ENCODE results near the gene KRT14.

Gene KRT14

GRCh38 chr17:41575336-41575735 is 11.4 kb downstream of the KRT14 start:
- DNase-seq, result no peak

GRCh38 chr17:41571561-41572434 is 14.9 kb downstream of the KRT14 start, which contains the start of gene KRT9:
TSS of gene KRT9 (minus strand) at chr17:41572059. CDS start at chr17:41571992, 67 bp downstream.
- no peak for DNase-seq

GRCh38 chr17:41567317-41567716 is 19.4 kb downstream of the KRT14 start:
- no peak for DNase-seq

GRCh38 chr17:41565338-41565737 is 21.4 kb downstream of the KRT14 start:
- no peak for DNase-seq

- DNase-seq, result no peak
Observed at GRCh38 chr17:41563607-41564170, 23.0 kb downstream of the KRT14 start.

- DNase-seq, result no peak
Observed at GRCh38 chr17:41561554-41561953, 25.1 kb downstream of the KRT14 start.

GRCh38 chr17:41559548-41559947 is 27.1 kb downstream of the KRT14 start:
- no peak for DNase-seq

- DNase-seq, result no peak
Observed at GRCh38 chr17:41556931-41557330, 29.8 kb downstream of the KRT14 start.

GRCh38 chr17:41556306-41556705 is 30.4 kb downstream of the KRT14 start:
- no peak for DNase-seq

GRCh38 chr17:41555105-41555887 is 31.4 kb downstream of the KRT14 start:
- DNase-seq, result no peak

- DNase-seq, result no peak
Observed at GRCh38 chr17:41553987-41554680, 32.6 kb downstream of the KRT14 start.

- DNase-seq, result no peak
Observed at GRCh38 chr17:41553176-41553575, 33.5 kb downstream of the KRT14 start.

- DNase-seq, result no peak
Observed at GRCh38 chr17:41552455-41552854, 34.2 kb downstream of the KRT14 start.

- DNase-seq, result no peak
Observed at GRCh38 chr17:41551365-41551764, 35.3 kb downstream of the KRT14 start.

- DNase-seq, result no peak
Observed at GRCh38 chr17:41549596-41550039, 37.1 kb downstream of the KRT14 start.

GRCh38 chr17:41548844-41549595 is 37.7 kb downstream of the KRT14 start:
- peak; percentile 80 for DNase-seq

GRCh38 chr17:41547921-41548843 is 38.5 kb downstream of the KRT14 start:
- peak; percentile 77 for DNase-seq

- no peak for DNase-seq
Observed at GRCh38 chr17:41547378-41547841, 39.3 kb downstream of the KRT14 start.

GRCh38 chr17:41546819-41547218 is 39.9 kb downstream of the KRT14 start:
- no peak for DNase-seq

GRCh38 chr17:41545829-41546410 is 40.8 kb downstream of the KRT14 start:
- DNase-seq, result no peak
